GM18907 (cell line): ENCODE measurements around the gene VEZF1.

Experiments used
- ATAC-seq: cut with Tn5 transposase; IDR thresholded peaks from one replicate; pipeline ENCODE4 v1.9.1; 2021; ENCODE audit warnings: mild to moderate bottlenecking, moderate library complexity; ENCODE audit not compliant: unreplicated experiment

Gene VEZF1

DNA sequence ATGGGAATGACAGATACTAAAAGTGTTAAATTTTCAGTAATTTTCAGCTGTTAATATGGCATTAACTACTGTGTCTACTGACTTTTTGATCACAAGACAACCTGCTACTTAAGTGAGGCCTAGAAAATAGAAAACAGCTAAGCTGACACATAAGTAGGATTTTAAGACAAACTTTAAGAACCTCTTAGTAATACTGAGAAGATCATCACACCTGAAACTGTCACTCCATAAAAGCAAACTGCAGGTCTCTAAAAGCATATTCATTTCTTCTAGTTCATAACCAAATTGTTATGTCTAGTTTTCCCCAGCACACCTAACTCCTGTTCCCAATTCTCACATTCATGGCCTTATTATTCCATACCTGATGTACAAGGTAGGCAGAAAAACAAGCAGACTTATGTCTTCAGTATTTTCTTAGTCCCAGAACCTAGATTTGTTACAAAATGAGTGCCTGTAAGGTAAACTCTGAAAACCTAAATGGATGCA lies 11.0 kb upstream of the VEZF1 start:
- no peak for ATAC-seq

DNA sequence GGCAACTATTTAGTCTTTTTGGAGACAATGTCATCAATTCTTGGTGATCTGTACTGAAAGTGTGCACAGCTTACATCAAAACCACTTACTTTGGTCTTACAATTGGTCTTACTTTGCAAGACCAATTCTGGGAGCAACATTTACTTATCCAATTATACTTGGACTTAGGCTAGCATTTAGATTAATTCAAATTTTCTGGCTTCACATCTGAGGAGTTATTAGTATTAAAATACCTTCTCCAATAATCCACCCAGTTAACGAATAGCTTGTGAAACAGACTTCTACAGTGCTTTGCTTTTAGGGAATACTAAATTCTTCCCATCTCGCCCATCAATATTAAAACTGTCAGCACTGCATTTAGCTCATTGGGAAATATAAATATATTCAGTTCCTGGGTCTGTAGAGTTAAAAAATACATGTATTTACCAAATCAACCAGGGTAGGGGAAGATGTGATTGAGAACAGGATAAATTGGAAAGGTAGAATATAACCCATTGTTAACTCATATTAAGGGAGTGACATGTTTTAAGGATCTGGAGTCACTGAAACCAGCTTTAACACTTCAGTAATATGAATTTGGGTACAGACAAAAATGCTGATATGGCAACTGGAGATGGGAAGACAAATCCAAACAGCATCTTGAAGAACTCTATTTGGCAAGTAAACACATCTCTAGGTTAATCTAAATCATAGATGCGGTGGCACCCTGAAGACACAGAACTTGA lies 9.2 kb upstream of the VEZF1 start:
- no peak for ATAC-seq

DNA sequence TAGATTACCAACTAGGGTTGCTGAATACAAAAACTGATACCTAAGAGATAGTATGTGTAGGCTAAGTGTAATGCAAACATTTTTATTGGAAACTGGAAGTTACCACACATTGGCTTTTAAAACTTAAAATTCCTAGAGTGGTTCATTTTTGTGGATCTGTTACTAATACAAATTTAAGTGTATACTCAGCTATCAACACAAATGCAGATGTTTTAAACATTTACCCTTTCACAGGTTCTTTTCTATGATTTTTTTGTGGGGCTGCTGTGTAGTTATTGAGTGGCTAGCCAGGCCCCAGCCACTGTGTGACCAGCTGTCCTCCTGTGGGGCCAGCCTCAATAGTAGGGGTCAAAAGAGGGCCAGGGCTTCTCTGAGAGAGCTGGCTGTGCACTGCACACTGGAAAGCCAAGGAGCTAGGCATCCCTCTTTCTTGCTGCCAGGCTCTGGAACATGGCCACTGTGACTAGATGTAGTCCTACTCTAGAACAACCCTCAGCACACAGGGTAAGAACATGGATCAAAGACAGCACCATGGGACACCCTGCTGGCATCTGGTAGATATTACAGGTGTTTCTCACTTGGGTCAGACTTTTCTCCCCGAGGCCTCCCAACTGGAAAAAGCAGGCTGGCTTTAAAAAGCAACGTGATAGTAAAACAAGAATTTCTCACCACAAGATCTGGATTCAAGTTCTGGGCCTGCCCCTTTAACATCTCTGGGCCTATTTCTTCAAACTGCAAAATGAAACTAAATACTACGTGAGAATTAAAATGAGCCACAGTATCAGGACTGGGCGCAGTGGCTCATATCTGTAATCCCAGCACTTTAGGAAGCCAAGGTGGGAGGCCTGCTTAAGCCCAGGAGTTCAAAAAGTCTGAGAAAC lies 7.3 kb upstream of the VEZF1 start:
- ATAC-seq, result peak; percentile 66

- ATAC-seq, result no peak
These were observed 6.4 kb upstream of the VEZF1 start for GRCh38 chr17:57994436-57994835.

DNA sequence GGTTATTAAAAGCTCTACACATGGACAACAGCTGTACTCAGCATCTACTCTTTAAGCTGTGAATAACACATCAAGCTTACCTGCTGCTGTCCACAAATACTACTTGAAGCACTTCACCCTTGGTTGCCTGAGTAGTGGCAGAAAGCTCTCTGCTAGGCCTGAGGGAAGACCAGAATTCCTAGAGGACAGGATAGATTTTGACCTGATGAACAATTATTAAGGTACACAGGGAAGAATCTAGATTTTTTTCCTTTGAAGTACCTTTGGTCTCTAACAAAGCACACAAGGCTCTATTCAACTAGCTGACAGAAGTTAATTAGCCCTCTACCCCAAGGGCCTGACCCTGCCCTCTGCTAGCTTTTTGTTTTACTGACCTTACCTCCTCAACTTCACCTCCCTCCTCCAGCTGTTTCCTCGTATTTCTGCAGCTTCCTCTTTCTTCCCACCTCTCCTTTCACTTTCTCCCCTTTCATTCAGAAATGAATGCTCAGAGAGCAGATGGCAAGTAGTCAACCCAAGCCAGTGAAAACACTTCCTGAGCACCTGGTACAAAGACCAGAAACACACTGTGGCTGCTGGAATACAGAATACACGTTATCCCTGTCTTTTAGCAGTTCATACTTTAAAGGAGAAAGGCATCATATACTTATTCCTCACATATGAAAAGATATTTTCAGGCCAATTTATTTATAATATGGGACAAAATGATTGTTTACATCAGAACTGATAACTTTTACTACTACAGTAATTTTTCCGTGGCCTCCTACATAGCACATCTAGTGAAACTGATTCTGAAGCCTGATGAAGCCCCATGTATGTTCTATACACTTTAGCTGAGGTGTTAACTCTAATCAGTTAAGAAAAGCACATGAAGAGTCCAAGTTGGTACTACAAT lies 5.7 kb upstream of the VEZF1 start:
- no peak for ATAC-seq

DNA sequence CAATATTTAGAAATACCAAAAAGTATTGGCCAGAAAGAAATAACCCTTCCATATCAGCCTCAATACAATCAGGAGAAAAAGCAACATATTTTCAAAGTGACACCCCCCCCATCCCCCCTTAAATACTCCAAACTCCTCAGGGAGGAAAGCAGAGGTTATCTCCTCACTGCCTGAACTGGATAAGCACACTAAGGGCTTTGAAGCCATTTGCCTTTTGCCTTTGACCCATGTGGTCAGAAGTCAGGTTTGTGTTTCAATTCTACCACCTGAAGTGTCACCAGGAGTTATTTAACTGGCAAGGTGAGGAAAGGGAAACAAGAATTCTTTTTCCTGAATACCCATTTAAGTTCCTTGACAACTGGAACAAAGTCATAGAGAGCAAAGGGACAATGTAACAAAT lies 3.5 kb upstream of the VEZF1 start:
- ATAC-seq, result no peak

- ATAC-seq, result no peak
These were observed 2.0 kb upstream of the VEZF1 start for GRCh38 chr17:57990037-57990436.

GRCh38 chr17:57988301-57989250 lies 522 bp upstream of the VEZF1 start:
- peak; percentile 74 for ATAC-seq

DNA sequence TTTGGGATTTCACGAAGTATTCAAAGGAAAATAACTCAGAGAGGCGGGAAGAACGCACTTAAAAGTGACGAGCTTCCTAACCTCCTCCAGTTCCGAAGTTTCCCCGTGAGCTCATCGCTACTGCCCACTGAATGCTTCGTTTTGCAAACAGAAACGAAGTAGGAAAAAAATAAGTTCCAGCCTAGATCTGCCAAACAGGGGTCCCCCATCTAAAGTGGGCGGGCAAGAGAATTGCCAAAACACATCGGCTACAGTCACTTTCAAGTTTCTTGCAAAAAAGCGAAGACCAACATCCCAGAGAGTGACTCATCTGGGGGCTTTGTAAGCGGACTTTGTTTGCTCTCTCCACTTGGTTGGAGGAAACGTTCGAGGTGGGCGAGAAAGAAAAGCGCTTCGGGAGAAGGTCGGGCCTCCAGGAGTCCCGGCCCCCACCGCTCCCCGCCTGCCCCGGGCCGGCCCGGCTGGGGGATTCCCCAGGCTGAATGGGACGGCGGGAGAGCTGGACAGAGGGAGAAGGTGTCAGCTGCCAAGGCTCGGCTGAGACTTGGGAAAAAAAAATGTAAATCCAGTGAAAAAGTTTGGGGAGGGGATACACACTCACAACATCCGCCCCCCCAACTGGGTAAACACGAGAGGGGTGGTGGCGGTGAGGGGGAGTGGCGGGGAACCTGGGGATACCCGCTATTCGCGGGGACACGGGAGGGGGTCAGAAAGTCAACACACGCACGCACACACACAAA lies 1.0 kb downstream of the VEZF1 start:
- peak; percentile 14 for ATAC-seq

- no peak for ATAC-seq
These were observed 2.4 kb downstream of the VEZF1 start for GRCh38 chr17:57985675-57985974.

- ATAC-seq, result no peak
These were observed 2.9 kb downstream of the VEZF1 start for GRCh38 chr17:57984936-57985674.

DNA sequence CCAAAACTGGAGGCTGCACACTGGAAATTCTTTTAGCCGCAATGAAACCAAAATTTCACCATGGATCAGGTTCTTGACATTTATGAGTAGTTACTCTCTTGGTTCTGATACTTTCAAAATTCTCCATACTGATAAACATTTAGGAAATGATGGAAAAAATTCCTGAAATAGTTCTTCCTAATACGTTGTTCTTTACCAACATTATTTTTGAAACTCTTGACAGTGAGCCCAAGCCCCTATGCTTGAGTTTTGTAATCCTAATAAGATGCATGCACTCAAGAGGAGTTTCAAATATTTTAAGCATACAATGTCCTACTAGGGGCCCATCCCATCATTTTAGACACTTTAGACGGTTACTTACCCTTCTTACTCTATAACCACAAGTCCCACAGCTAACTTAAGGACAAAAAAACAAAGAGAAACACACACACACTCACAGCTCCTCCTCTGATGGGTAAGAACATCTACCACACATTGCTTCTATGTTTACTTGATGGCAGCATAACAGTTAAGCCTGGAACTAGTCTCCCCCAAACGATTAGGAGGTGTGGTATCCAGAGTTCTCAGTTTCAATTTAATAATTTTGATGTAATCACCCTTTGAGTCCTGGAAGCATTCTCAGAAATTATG lies 3.7 kb downstream of the VEZF1 start:
- no peak for ATAC-seq

- no peak for ATAC-seq
These were observed 4.6 kb downstream of the VEZF1 start for GRCh38 chr17:57983446-57983845.

DNA sequence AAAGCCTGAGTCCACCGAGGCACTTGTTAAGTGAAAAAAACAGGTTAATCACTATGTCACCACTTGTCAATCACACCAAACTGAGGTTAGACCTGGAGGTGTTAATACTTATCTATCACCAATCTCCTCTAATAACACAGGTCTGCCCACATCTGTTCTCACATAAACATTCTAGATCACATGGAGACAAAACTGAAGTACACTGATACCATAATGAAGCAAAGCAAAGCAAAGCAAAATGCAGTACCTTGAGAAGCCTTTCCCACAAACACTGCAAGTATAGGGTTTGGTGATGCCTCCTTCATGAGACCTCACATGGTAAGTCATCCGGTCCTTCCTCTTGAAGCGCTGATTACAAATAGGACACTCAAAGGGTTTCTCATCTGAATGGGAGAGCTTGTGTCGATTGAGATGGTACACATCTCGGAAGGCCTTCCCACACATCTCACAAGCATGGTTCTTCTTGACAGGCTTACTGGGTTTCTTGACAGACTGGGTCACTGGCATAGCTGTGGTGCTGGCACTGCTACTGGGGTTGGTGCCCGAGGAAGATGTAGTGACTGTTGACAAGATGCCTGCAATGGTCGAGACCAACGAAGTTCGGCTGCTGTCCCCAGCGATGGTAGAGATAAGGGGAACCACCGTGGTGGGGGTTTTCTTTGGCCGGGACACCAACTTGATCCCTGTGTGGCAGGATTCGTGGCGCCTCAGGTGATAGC lies 5.4 kb downstream of the VEZF1 start:
- ATAC-seq, result no peak

GRCh38 chr17:57980522-57980921 lies 7.5 kb downstream of the VEZF1 start:
- ATAC-seq, result no peak

GRCh38 chr17:57979076-57979475 lies 9.0 kb downstream of the VEZF1 start:
- no peak for ATAC-seq

DNA sequence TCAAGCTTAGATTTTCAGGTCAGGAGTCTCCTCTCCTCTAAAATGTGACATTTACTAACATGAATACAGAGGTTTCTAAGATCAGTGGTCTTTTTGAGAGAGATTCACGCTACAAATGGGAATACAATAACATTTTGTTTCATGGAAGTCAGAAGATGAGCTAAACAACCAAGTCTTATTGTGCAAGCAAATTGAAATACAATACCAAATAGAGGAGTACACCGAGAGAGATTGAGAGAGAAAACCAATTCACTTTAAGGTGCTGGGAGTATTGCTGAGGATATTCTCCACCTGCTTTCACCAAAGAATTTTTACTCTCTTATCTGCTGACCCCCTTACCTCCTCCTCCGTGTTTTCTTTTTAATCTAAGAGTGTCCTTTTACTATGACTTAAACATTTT lies 11.5 kb downstream of the VEZF1 start:
- no peak for ATAC-seq

DNA sequence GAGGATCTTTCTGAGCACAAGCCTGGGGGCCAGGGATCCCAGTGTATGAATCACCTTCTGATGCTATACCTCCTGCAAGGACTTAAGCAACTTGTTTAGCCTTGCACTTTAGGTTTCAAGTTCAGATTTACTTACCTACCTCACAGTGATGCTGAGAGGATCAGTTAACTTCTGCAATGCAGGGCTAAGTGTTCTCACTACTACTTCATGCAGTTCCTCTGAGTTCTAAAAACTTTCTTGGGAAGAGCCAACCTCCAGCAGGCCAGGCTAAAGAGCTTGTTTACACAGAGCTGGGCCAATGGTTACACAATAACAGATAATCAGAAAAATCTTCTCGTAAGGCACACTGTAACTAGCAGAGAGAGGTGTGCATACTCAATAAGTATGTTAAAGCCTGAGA lies 13.0 kb downstream of the VEZF1 start:
- no peak for ATAC-seq
